Endothelial cell (in vitro differentiated cells): ENCODE results near the gene KCNMA1. TPM values are rescaled to one million over a fixed set of nuclear protein-coding genes. Genes with fewer than 3 reads are reported as not detected.

Source experiments
- DNase-seq: peaks from one replicate; pipeline ENCODE4 v3.0.0; 2021; ENCODE audit warnings: low spot score
- H3K27ac Mint-ChIP-seq: one replicate; pipeline ENCODE4 v1.8.0; 2021; ENCODE audit warnings: mixed read lengths, inconsistent platforms; ENCODE audit not compliant: unreplicated experiment
- H3K27me3 Mint-ChIP-seq: one replicate; pipeline ENCODE4 v1.8.0; 2021; ENCODE audit warnings: mild to moderate bottlenecking, moderate library complexity, mixed read lengths, inconsistent platforms; ENCODE audit not compliant: unreplicated experiment
- H3K36me3 Mint-ChIP-seq: one replicate; pipeline ENCODE4 v1.8.0; 2021; ENCODE audit warnings: mild to moderate bottlenecking, low read depth, mixed read lengths, inconsistent platforms; ENCODE audit not compliant: unreplicated experiment
- H3K4me1 Mint-ChIP-seq: one replicate; pipeline ENCODE4 v1.8.0; 2021; ENCODE audit warnings: mild to moderate bottlenecking, mixed read lengths, inconsistent platforms; ENCODE audit not compliant: unreplicated experiment
- H3K4me3 Mint-ChIP-seq: one replicate; pipeline ENCODE4 v1.8.0; 2021; ENCODE audit warnings: mild to moderate bottlenecking, mixed read lengths, inconsistent platforms; ENCODE audit not compliant: unreplicated experiment
- H3K9me3 Mint-ChIP-seq: one replicate; pipeline ENCODE4 v1.8.0; 2021; ENCODE audit warnings: mixed read lengths, inconsistent platforms; ENCODE audit not compliant: unreplicated experiment
- total RNA-seq: library from RNA; stranded (reverse); fragmentation: NEBNext Ultra II Directional; extraction: Animal tissue kit (Norgen Biotek cat#: 25700); gene quantifications from one replicate; pipeline ENCODE4 v1.2.1, GENCODE V29; 2021; ENCODE audit not compliant: unreplicated experiment
- TF ChIP-seq, protein P1 (sequence below): fragments of 200-600 bp; sonication (generic); IDR thresholded peaks from one replicate; pipeline ENCODE4 v1.5.0; 2021; ENCODE audit warnings: antibody characterized with exemption; ENCODE audit not compliant: unreplicated experiment

The KCNMA1 gene
- total RNA-seq, 1 donor from 2014 or later = 5.1 TPM

DNA sequence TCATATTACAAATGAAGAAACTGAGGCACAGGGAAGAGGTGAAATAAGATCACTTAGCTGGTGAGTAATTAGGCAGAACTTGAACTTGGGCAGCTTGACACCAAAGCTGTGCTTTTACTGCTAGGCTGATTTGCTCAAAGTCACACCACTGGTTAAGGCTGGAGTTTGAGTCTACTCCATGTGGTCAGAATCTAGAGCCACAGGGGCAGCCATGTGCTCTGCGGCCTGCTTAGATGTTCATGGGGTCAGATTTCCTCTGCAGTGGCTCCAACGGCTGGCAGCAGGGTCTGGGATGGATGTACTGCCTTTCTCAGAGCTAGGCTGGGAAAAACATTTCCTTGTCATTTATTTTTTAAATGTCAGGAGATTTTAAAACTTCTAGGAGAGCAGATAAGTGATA, 417.5 kb downstream of the KCNMA1 start:
- Mint-ChIP-seq H3K27me3 (no peaks in the 10 kb centered on the region), H3K36me3 (no peaks in the 10 kb centered on the region), H3K27ac (no peak overlapping the region), H3K4me3 (no peak overlapping the region), H3K4me1 (peaks cover 3% of the 10 kb centered on the region), H3K9me3 (no peaks in the 10 kb centered on the region)
- no peak for DNase-seq
- TF ChIP-seq, protein P1, sequence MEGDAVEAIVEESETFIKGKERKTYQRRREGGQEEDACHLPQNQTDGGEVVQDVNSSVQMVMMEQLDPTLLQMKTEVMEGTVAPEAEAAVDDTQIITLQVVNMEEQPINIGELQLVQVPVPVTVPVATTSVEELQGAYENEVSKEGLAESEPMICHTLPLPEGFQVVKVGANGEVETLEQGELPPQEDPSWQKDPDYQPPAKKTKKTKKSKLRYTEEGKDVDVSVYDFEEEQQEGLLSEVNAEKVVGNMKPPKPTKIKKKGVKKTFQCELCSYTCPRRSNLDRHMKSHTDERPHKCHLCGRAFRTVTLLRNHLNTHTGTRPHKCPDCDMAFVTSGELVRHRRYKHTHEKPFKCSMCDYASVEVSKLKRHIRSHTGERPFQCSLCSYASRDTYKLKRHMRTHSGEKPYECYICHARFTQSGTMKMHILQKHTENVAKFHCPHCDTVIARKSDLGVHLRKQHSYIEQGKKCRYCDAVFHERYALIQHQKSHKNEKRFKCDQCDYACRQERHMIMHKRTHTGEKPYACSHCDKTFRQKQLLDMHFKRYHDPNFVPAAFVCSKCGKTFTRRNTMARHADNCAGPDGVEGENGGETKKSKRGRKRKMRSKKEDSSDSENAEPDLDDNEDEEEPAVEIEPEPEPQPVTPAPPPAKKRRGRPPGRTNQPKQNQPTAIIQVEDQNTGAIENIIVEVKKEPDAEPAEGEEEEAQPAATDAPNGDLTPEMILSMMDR = no peak

DNA sequence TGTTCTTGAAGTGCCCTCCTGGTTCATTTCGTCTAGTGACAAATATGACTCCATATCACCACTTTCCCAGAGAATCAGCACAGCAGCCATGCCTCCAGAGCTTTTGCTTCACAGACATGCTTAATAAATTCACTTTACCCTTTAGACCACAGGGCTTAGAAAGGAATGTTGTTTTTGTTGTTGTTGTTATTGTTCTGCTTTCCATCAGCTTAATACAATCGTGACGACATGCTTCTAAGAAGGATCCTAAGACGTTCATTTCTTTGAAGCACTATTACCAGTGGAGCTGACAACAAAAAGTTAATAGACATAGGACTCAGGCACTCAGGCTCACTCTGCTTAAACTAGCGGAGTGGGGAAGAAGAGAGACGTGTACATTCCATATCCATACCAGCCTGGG, 418.6 kb downstream of the KCNMA1 start:
- Mint-ChIP-seq H3K27me3 (no peaks in the 10 kb centered on the region), H3K9me3 (no peaks in the 10 kb centered on the region), H3K4me1 (no peaks in the 10 kb centered on the region), H3K36me3 (no peaks in the 10 kb centered on the region), H3K27ac (no peak overlapping the region), H3K4me3 (no peak overlapping the region)
- TF ChIP-seq, protein P1 = no peak
- no peak for DNase-seq

DNA sequence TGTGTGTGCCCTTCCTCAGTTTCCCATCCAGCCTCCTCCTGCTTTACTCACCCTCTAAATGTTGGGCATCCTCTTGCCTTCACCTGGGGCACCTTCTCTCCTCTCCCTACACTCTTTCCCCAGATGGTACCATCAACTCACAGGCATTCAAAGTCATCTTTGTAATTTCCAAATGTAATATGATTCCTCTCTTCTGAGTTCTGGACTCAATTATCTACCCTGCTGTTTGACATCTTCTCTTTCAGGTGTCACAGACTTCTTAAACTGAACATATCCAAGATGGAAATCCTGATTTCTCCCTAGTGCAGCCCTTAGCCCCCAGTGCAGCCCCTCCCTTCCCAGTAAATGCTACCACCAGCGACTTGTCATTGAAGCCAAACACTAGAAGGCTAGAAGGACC, 422.8 kb downstream of the KCNMA1 start:
- Mint-ChIP-seq H3K4me1 (no peaks in the 10 kb centered on the region), H3K4me3 (no peak overlapping the region), H3K9me3 (no peaks in the 10 kb centered on the region), H3K27ac (no peak overlapping the region), H3K36me3 (no peaks in the 10 kb centered on the region), H3K27me3 (no peaks in the 10 kb centered on the region)
- DNase-seq = no peak
- TF ChIP-seq, protein P1 = no peak

DNA sequence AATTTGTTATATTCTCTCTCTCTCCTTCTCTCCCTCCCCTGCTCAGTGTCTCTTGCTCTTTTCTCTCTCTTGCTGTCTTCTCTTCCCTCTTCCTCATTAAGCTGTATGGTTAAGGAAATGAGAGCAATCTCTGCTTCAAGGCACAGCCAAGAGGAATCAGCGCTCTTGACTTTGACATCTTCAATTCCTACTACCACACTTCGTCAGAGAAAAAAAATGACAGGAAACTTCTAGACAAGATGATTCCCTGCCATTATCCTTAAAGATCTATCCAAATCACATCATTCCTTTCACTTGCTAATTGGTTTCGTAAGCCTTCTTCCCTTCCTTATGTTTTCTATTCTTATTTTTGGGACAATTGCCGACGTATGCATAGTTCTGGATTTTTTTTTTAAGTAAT, 425.0 kb downstream of the KCNMA1 start:
- H3K36me3 Mint-ChIP-seq = no peaks in the 10 kb centered on the region
- H3K27me3 Mint-ChIP-seq = no peaks in the 10 kb centered on the region
- TF ChIP-seq, protein P1 = no peak
- no peaks in the 10 kb centered on the region for H3K4me1 Mint-ChIP-seq
- no peak overlapping the region for H3K27ac Mint-ChIP-seq
- no peak for DNase-seq
- H3K4me3 Mint-ChIP-seq = no peak overlapping the region
- H3K9me3 Mint-ChIP-seq = no peaks in the 10 kb centered on the region

DNA sequence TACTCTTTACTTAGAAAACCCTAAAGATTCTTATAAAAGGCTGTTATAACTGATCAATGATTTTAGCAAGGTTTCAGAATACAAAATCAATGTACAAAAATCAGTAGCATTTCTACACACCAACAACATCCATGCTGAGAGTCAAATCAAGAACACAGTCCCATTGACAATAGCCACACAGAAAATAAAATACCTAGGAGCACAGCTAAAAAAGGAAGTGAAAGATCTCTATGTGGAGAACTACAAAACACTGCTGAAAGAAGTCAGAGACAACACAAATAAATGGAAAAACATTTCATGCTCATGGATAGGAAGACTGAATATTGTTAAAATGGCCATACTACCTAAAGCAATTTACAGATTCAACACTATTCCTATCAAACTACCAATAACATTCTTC, 427.0 kb downstream of the KCNMA1 start:
- Mint-ChIP-seq H3K27ac (no peak overlapping the region), H3K36me3 (no peaks in the 10 kb centered on the region), H3K4me1 (no peaks in the 10 kb centered on the region), H3K9me3 (no peaks in the 10 kb centered on the region), H3K4me3 (no peak overlapping the region), H3K27me3 (no peaks in the 10 kb centered on the region)
- DNase-seq = no peak
- TF ChIP-seq, protein P1 = no peak
